Measurements from ENCODE around the gene HNF1A.

Gene HNF1A

DNA sequence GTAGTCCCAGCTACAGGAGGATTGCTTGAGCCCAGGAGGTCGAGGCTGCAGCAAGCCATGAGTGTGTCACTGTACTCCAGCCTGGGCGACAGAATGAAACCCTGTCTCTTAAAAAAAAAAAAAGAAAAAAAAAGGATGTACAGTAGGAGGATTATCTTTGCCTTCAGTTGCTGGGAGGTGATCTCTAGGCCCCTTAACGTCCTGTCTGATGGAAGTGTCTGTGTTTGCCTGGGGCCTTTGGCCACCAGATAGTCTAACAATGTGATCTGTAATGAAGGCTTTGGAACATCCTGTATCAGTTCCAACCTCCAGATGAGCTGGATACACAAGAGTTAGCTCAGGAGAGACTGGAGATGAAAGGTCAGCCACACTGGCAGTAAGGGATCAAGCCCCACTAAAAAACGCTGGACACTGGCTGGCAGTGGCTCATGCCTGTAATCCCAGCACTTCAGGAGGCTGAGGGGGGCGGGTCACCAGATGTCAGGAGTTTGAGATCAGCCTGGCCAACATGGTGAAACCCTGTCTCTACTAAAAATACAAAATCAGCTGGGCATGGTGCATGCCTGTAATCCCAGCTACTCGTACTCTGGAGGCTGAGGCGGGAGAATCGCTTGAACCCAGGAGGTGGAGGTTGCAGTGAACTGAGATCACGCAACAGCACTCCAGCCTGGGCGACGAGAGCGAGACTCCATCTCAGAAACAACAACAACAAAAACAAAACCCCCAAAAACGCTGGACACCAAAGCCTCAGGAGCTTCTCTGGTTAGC lies 19.0 kb upstream of the HNF1A start:
- in situ Hi-C loops (cut with MboI; ENCODE audit: low sequenced_read_pairs): no loop called here

GRCh38 chr12:120960657-120961056 lies 17.7 kb upstream of the HNF1A start:
- in situ Hi-C loops (cut with MboI; ENCODE audit: low sequenced_read_pairs): no loop called here

- in situ Hi-C loops (cut with MboI; ENCODE audit: low sequenced_read_pairs): no loop called here
Observed at GRCh38 chr12:120961604-120962531, 16.5 kb upstream of the HNF1A start.

GRCh38 chr12:120962532-120963020 lies 15.8 kb upstream of the HNF1A start:
- in situ Hi-C loops (cut with MboI; ENCODE audit: low sequenced_read_pairs): no loop called here

DNA sequence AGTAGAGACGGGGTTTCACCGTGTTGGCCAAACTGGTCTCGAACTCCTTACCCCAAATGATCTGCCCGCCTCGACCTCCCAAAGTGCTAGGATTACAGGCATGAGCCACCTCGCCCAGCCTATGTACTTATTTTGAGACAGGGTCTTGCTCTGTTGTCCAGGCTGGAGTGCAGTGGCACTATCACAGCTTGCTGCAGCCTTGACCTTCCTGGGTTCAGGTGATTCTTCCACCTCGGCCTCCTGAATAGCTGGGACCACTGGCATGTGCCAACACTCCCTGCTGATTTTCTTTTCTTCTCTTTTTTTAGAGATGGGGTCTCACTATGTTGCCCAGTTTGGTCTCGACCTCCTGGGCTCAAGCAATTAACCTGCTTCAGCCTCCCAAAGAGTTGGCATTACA lies 14.0 kb upstream of the HNF1A start:
- in situ Hi-C loops (cut with MboI; ENCODE audit: low sequenced_read_pairs): no loop called here

- in situ Hi-C loops (cut with MboI; ENCODE audit: low sequenced_read_pairs): no loop called here
Observed at GRCh38 chr12:120965534-120966091, 12.7 kb upstream of the HNF1A start.

DNA sequence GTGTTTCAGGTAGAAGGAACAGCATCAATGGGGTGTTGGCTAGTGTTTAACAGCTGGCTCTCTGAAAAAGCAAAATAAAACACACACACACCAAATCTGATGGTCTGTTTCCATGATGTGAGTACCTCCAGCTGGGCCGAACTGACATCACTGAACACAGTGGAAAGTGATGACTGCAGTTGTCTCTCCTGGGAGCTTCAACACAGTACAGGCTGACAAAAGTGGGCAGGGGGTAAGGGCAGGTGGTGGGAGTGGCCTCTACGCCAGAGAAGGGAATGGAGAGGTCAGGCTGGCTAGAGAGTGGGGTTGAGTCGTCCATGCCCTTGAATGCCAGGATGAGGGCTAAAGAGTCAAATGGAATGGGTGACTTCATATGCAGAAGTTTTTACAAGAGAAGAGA lies 8.0 kb upstream of the HNF1A start:
- in situ Hi-C loops (cut with MboI; ENCODE audit: low sequenced_read_pairs): no loop called here

DNA sequence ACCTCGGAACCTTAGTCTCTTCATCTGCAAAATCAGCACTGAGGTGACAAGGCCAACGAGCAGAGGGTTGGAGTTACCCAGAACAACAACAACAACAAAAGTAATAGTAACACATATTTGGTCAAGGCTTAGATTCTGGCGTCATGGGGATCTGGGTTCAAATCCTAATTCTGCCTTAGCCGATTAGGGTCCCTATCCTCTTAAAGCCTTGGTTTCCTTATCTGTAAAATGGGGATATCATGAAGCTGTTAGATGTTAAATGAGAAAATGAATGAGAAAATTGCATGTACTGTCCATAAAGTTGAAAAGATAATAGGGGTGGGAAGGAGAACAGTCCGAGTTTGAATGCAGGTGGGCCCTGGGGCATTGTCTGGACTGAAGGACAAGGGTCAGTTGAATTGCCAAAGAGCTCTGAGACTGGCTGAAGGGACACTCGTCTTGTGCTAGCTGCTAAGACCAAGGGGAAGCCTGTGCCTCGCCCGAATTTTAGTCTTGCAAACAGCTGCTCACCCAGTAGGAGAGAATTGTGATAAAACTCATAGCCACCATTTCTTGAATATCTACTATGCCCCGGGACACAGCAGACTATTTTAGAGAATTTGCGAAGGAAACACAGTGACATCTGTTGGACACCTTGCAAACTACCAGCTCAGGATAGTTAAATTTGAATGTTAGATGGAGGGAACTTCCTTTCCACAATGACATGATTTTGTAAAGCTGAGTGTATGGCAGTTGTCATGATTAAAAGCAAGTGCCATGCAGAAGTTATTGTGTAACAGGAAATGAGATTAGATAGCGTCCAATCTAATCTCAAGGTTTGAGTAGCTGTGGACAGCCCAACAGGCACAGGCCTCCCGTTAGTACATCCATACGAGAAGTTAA lies 6.8 kb upstream of the HNF1A start:
- in situ Hi-C loops (cut with MboI; ENCODE audit: low sequenced_read_pairs): no loop called here

DNA sequence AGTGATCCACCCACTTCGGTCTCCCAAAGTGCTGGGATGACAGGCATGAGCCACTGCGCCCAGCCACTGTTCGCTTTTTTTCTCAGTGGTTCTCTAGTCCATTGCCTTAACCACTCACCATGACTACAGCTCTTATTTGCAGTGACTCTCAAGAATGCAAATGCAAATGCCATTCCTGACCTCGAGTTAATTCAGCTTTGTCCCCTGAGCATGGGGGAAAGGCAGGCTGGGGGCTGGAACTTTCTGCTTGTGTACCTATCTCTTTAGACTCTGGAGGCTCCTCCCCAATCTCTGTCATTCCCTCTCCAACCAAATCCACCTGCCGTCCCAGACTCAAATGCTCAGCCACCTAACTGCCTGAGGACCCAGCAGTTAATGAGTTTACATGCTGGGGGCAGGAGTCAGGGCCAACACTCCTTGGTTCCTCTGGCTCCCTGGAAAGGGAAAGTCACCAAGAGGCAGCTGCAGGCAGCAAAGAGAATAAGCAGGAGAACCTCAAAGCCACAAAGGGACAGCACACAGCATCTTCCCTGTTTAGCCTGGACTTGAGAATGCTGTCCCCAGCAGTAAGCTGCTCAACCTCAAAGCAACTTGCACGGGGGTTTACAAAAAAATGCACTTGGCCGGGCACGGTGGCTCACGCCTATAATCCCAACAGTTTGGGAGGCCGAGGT lies 5.3 kb upstream of the HNF1A start:
- in situ Hi-C loops (cut with MboI; ENCODE audit: low sequenced_read_pairs): no loop called here

DNA sequence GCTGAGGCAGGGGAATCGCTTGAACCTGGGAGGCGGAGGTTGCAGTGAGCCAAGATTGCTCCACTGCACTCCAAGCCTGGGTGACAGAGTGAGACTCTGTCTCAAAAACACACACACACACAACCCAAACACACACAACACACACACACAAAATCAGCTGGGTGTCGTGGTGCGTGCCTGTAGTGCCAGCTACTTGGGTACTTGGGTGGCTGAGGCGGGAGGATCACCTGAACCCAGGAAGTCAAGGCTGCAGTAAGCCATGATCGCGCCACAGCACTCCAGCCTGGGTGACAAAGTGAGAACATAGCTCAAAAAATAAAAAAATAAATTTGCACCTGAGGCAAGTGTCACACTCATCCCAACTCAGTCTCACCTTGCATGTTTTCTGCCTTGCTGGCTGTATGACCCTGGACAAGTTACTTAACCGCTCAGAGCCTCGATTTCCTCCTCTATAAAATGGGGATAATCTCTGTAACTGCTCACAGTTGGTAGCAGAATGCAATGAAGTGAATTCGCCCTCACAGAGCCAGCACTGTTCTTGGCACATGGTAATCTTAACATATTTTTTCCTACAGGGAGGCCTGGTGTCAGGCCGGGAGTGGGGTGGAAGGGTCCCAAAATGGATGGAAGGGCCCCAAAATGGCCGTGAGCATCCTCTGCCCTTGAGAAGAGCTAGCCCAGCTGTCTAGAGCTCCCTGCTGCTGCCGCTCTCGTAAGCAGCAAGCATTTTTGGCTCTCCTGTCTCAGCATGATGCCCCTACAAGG lies 630 bp upstream of the HNF1A start:
- in situ Hi-C loops (cut with MboI; ENCODE audit: low sequenced_read_pairs): no loop called here

DNA sequence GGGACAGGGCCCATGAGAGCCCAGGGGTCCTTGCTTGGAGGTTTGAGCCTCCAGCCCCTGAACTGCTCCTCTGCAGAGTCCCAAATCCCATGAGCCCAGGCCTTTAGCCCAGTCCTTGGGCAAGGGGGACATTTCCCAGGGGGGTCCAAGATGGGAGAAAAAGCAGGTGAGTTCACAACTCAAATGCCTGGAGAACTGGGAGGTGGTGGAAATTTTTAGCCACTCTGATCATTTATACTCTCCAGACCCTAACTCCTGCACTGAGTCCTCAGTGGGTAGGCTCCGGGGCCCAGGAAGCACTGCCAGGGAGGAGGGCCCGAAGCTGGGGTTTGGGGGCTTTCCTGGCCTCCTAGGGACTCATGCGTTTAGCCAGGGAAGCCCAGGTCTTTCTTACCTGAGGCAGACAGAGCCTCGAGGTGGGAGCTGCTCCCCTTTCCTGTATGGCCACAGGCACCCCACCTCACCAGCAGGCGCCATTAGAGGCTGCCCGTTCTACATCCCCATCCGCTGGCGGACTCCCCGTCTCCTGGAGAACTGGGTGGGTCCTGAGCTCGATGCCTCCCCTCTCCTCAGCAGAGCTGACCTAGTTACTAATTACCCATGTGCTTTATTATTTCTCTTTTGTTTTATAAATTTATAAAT lies 998 bp downstream of the HNF1A start:
- in situ Hi-C loops (cut with MboI; ENCODE audit: low sequenced_read_pairs): no loop called here

DNA sequence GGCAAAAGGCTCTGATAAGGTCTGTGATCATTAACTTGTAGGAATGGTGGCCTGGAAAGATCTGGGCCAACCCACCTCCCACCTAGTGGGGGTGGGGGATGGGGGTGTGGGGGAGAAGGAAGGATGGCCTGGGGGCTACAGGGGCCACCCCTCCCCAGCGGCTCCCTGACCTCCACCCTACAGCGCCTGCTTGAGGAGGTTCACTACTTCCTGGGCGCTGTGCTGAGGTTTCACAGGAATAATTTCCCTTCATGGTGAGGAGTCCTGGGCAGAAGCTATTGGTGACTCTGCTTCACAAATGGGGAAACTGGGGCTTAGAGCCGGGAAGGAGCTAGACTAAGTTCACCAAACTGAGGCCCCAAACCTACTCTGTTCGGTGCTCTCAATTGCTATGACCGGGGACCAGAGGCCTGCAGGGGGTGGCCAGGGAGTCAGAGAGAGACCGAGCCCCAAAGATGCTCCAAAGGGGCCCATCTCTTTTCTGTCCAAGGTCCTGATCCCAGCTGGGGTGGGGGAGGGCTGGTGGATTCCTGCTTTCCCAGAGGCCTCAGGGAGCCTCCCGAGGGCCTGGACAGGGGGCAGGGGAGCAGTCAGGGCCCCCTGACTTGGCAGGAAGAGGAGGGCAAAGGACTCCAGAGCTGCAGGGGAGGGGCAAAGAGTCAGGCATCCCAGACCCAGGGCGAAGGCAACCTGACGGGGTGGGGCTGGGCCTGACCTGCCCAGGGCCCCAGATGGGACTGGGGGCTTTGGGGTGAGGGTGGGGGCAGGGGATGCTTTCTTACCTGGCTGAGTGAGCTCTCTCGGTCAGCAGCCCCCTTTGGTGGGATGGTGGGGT lies 1.7 kb downstream of the HNF1A start:
- in situ Hi-C loops (cut with MboI; ENCODE audit: low sequenced_read_pairs): no loop called here

DNA sequence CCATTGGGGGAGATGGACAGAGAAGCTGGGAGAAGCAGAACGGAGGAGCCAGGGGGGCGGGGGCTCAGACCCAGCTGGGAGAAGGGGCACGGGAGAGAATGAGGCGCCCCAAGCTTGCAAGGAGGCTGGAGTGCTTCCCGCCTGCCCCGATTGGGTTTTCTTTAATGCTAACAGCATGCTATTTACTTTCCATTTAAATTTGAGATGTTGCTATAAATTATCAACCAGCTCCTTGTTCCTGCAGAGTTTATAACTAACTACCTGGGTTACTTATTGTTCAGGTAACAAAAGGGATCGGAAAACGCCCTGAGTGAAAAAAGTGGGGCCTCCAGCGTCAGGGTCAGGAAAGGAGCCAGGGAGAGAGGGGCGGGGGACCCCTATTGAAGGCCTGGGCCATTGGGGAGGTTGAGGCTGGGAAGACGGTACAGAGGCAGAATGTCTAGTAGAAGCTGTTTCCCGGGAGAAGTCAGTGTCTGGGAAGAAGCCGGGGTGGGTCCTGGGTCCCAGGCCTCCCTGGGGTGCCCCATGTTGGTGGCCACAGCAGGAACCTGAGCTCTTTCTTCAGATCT lies 2.5 kb downstream of the HNF1A start:
- in situ Hi-C loops (cut with MboI; ENCODE audit: low sequenced_read_pairs): no loop called here

- in situ Hi-C loops (cut with MboI; ENCODE audit: low sequenced_read_pairs): no loop called here
Observed at GRCh38 chr12:120981407-120981941, 3.1 kb downstream of the HNF1A start.

- in situ Hi-C loops (cut with MboI; ENCODE audit: low sequenced_read_pairs): no loop called here
Observed at GRCh38 chr12:120982659-120983058, 4.3 kb downstream of the HNF1A start.

- in situ Hi-C loops (cut with MboI; ENCODE audit: low sequenced_read_pairs): no loop called here
Observed at GRCh38 chr12:120983759-120984158, 5.4 kb downstream of the HNF1A start.

DNA sequence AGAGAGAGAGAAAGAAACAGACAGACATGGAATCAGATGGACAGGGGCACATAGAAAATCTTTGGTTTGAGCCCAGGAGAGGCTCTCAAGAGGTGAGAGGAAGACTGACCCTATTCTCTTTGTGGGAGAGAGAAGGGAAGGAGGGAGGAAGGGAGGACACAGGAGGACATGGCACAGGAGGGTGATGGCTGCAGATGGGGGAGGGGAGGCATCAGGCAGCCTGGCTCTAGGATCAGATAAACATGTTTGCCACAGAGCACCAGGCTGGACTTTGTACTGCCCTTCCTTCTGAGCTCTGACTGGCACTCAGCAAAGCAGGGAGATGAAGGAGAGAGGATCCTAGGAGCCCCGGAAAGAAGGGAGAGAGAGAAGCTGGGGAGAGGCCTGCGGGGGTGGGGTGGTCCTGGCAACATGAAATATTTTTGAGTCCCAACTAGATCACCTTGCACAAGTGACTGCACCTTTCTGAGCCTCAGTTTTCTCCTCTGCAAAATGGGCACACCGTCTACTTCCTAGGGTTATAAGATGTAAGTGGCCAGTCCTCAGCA lies 6.1 kb downstream of the HNF1A start:
- in situ Hi-C loops (cut with MboI; ENCODE audit: low sequenced_read_pairs): no loop called here

Measured in hTERT RPE-1 (cell line).